ENCODE results near the gene RBM39. TPM values are rescaled to one million over a fixed set of nuclear protein-coding genes. Genes with fewer than 3 reads are reported as not detected.

RBM39 gene
- total and polyA plus RNA-seq, 2 of the 13 experiments (the other 11 are each of a cell fraction or from before 2014, with no cell fraction given): 788 to 920 TPM

DNA sequence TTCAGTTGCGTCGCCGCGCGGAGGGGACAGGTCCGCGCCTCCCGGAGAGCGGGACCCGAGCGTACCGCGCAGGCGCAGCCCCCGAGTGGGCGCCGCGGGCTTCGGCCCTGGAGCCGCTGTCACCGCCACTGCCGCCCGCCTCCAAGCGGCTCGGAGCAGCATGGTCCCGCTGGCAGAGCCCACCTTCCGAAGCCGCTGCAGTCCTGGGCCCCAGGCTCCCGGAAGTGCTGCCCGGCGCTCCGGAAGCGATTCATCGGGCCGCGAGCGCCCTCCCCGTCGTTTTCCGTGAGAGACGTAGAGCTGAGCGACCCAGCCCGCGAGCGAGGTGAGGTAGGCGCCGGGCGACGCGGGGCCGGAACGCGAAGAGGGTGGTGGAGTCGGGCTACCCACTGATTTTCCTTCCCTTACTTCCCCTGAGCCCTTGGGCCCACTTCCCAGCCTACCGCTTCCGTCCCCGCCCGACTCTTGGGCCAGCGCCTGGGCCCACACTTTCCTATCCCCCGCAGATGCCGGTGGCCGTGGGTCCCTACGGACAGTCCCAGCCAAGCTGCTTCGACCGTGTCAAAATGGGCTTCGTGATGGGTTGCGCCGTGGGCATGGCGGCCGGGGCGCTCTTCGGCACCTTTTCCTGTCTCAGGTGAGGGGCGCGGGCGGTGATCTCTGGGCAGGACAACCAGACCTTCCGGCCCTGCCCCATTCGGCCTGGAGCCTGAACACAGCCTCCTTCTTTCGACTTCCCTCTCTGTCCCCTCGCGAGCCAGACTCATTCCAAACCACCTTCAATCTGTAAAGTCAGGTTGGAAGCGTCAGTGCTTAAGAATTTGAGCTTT, 42.7 kb downstream of the RBM39 start, which contains the start of the genes NFS1 and ROMO1 (continued):
- TF ChIP-seq, protein P1, sequence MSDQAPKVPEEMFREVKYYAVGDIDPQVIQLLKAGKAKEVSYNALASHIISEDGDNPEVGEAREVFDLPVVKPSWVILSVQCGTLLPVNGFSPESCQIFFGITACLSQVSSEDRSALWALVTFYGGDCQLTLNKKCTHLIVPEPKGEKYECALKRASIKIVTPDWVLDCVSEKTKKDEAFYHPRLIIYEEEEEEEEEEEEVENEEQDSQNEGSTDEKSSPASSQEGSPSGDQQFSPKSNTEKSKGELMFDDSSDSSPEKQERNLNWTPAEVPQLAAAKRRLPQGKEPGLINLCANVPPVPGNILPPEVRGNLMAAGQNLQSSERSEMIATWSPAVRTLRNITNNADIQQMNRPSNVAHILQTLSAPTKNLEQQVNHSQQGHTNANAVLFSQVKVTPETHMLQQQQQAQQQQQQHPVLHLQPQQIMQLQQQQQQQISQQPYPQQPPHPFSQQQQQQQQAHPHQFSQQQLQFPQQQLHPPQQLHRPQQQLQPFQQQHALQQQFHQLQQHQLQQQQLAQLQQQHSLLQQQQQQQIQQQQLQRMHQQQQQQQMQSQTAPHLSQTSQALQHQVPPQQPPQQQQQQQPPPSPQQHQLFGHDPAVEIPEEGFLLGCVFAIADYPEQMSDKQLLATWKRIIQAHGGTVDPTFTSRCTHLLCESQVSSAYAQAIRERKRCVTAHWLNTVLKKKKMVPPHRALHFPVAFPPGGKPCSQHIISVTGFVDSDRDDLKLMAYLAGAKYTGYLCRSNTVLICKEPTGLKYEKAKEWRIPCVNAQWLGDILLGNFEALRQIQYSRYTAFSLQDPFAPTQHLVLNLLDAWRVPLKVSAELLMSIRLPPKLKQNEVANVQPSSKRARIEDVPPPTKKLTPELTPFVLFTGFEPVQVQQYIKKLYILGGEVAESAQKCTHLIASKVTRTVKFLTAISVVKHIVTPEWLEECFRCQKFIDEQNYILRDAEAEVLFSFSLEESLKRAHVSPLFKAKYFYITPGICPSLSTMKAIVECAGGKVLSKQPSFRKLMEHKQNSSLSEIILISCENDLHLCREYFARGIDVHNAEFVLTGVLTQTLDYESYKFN (CRISPR knock-in tag; conservative IDR thresholded peaks at IDR 0.05): peak; percentile 65
- TF ChIP-seq, protein P2, sequence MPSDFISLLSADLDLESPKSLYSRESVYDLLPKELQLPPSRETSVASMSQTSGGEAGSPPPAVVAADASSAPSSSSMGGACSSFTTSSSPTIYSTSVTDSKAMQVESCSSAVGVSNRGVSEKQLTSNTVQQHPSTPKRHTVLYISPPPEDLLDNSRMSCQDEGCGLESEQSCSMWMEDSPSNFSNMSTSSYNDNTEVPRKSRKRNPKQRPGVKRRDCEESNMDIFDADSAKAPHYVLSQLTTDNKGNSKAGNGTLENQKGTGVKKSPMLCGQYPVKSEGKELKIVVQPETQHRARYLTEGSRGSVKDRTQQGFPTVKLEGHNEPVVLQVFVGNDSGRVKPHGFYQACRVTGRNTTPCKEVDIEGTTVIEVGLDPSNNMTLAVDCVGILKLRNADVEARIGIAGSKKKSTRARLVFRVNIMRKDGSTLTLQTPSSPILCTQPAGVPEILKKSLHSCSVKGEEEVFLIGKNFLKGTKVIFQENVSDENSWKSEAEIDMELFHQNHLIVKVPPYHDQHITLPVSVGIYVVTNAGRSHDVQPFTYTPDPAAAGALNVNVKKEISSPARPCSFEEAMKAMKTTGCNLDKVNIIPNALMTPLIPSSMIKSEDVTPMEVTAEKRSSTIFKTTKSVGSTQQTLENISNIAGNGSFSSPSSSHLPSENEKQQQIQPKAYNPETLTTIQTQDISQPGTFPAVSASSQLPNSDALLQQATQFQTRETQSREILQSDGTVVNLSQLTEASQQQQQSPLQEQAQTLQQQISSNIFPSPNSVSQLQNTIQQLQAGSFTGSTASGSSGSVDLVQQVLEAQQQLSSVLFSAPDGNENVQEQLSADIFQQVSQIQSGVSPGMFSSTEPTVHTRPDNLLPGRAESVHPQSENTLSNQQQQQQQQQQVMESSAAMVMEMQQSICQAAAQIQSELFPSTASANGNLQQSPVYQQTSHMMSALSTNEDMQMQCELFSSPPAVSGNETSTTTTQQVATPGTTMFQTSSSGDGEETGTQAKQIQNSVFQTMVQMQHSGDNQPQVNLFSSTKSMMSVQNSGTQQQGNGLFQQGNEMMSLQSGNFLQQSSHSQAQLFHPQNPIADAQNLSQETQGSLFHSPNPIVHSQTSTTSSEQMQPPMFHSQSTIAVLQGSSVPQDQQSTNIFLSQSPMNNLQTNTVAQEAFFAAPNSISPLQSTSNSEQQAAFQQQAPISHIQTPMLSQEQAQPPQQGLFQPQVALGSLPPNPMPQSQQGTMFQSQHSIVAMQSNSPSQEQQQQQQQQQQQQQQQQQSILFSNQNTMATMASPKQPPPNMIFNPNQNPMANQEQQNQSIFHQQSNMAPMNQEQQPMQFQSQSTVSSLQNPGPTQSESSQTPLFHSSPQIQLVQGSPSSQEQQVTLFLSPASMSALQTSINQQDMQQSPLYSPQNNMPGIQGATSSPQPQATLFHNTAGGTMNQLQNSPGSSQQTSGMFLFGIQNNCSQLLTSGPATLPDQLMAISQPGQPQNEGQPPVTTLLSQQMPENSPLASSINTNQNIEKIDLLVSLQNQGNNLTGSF (CRISPR knock-in tag; IDR thresholded peaks at IDR 0.05): peak; percentile 76
- TF ChIP-seq ZNF562 (CRISPR knock-in tag; IDR thresholded peaks at IDR 0.05; ENCODE audit: borderline replicate concordance) (no peak), ZBTB38 (CRISPR knock-in tag; IDR thresholded peaks at IDR 0.05) (peak; percentile 99), TBP (CRISPR knock-in tag; IDR thresholded peaks at IDR 0.05) (no peak; the same call in 1 of the 2 replicates), ZC3H4 (CRISPR knock-in tag; IDR thresholded peaks at IDR 0.05; ENCODE audit: borderline replicate concordance) (no peak), FOSL1 (CRISPR knock-in tag; IDR thresholded peaks at IDR 0.05; ENCODE audit: borderline replicate concordance) (no peak; the same call in 1 of the 2 replicates)
- TF ChIP-seq, protein P3, sequence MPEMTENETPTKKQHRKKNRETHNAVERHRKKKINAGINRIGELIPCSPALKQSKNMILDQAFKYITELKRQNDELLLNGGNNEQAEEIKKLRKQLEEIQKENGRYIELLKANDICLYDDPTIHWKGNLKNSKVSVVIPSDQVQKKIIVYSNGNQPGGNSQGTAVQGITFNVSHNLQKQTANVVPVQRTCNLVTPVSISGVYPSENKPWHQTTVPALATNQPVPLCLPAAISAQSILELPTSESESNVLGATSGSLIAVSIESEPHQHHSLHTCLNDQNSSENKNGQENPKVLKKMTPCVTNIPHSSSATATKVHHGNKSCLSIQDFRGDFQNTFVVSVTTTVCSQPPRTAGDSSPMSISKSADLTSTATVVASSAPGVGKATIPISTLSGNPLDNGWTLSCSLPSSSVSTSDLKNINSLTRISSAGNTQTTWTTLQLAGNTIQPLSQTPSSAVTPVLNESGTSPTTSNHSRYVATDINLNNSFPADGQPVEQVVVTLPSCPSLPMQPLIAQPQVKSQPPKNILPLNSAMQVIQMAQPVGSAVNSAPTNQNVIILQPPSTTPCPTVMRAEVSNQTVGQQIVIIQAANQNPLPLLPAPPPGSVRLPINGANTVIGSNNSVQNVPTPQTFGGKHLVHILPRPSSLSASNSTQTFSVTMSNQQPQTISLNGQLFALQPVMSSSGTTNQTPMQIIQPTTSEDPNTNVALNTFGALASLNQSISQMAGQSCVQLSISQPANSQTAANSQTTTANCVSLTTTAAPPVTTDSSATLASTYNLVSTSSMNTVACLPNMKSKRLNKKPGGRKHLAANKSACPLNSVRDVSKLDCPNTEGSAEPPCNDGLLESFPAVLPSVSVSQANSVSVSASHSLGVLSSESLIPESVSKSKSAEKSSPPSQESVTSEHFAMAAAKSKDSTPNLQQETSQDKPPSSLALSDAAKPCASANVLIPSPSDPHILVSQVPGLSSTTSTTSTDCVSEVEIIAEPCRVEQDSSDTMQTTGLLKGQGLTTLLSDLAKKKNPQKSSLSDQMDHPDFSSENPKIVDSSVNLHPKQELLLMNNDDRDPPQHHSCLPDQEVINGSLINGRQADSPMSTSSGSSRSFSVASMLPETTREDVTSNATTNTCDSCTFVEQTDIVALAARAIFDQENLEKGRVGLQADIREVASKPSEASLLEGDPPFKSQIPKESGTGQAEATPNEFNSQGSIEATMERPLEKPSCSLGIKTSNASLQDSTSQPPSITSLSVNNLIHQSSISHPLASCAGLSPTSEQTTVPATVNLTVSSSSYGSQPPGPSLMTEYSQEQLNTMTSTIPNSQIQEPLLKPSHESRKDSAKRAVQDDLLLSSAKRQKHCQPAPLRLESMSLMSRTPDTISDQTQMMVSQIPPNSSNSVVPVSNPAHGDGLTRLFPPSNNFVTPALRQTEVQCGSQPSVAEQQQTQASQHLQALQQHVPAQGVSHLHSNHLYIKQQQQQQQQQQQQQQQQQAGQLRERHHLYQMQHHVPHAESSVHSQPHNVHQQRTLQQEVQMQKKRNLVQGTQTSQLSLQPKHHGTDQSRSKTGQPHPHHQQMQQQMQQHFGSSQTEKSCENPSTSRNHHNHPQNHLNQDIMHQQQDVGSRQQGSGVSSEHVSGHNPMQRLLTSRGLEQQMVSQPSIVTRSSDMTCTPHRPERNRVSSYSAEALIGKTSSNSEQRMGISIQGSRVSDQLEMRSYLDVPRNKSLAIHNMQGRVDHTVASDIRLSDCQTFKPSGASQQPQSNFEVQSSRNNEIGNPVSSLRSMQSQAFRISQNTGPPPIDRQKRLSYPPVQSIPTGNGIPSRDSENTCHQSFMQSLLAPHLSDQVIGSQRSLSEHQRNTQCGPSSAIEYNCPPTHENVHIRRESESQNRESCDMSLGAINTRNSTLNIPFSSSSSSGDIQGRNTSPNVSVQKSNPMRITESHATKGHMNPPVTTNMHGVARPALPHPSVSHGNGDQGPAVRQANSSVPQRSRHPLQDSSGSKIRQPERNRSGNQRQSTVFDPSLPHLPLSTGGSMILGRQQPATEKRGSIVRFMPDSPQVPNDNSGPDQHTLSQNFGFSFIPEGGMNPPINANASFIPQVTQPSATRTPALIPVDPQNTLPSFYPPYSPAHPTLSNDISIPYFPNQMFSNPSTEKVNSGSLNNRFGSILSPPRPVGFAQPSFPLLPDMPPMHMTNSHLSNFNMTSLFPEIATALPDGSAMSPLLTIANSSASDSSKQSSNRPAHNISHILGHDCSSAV (CRISPR knock-in tag; IDR thresholded peaks at IDR 0.05; ENCODE audit: borderline replicate concordance): peak; percentile 96; the same call in 1 of the 2 replicates
